HL-60 (cell line): ENCODE measurements around the gene TMED10.

Source experiments
- CTCF ChIP-seq: IDR thresholded peaks from one replicate; pipeline ENCODE4 v1.5.1; 2011; ENCODE audit warnings: low read length, control low read depth, inconsistent platforms; ENCODE audit not compliant: insufficient read depth
- GABPA ChIP-seq: IDR thresholded peaks from 2 replicates; pipeline ENCODE4 v1.6.1; 2012; ENCODE audit warnings: low read depth
- POLR2AphosphoS5 ChIP-seq: IDR thresholded peaks from 2 replicates; pipeline ENCODE4 v1.6.1; 2012; ENCODE audit warnings: low read depth
- REST ChIP-seq: IDR thresholded peaks from 2 replicates; pipeline ENCODE4 v1.6.1; 2012; ENCODE audit warnings: low read depth; ENCODE audit not compliant: insufficient replicate concordance

- TF ChIP-seq CTCF: no peak
- no peak for TF ChIP-seq GABPA
- TF ChIP-seq POLR2AphosphoS5: no peak
- no peak for TF ChIP-seq REST
Measured at GRCh38 chr14:75190023-75190422, 13.6 kb upstream of the TMED10 start.
